Measurements from ENCODE around the gene KDM2A.

KDM2A gene

DNA sequence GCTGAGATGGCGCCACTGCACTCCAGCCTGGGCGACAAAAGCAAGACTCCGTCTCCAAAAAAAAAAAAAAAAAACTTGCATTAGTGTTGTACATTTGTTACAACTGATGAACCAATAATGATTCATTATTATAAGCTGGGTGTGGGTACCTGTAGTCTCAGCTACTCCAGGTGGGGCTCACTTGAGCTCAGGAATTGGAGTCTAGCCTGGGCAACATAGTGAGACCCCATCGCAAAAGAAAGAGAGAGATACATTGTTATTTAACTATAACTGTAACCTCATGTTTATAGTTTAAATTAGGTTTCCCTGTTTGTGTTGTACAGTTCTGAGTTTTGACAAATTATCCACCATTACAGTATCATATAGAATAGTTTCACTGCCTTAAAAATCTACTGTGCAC, 38.6 kb downstream of the KDM2A start:
- TF ChIP-seq, protein P1, sequence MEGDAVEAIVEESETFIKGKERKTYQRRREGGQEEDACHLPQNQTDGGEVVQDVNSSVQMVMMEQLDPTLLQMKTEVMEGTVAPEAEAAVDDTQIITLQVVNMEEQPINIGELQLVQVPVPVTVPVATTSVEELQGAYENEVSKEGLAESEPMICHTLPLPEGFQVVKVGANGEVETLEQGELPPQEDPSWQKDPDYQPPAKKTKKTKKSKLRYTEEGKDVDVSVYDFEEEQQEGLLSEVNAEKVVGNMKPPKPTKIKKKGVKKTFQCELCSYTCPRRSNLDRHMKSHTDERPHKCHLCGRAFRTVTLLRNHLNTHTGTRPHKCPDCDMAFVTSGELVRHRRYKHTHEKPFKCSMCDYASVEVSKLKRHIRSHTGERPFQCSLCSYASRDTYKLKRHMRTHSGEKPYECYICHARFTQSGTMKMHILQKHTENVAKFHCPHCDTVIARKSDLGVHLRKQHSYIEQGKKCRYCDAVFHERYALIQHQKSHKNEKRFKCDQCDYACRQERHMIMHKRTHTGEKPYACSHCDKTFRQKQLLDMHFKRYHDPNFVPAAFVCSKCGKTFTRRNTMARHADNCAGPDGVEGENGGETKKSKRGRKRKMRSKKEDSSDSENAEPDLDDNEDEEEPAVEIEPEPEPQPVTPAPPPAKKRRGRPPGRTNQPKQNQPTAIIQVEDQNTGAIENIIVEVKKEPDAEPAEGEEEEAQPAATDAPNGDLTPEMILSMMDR (IDR thresholded peaks at IDR 0.05; ENCODE audit: insufficient read depth, low read depth, low read length, missing control alignments) = no peak
- DNase-seq (ENCODE audit: low read depth) = peak; percentile 14
- H3K4me3 ChIP-seq (ENCODE audit: low read length) = no peak overlapping the region

DNA sequence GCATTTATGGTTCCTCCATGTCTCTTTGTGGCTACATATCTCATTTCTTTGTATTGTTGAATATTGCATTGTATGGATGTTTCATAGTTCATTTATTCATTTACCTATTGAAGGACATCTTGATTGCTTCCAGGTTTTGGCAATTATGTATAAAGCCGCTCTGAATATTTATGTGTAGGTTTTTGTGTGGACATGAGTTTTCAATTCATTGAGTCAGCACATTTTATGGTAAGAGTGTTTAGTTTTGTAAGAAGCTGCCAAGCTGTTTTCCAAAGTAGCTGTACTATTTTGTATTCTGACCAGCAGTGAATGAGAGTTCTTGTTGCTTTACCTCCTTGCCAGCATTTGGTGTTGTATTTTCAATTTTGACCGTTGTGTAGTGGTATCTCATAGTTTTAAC, 39.2 kb downstream of the KDM2A start:
- no peak for DNase-seq (ENCODE audit: low read depth)
- no peak overlapping the region for H3K4me3 ChIP-seq (ENCODE audit: low read length)
- TF ChIP-seq, protein P1 (IDR thresholded peaks at IDR 0.05; ENCODE audit: insufficient read depth, low read depth, low read length, missing control alignments) = no peak

DNA sequence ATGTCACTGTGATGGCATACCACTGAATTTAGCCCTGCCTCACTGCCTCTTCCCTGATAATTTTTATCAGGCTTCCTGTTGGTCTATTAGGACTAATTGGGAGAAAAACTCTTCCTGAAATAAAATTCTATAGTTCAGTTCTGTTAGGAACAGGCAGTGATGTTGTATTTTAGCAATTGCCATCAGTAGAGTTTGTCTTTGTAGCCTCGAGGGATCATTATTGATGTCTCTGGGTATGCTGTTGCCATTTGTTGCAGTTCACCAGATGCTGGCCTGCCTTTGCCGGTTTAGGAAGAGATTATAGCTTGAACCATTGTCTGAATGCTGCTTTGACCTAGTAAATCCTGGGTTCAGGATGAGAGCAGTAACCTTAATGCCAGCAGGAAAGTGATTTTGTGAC, 41.0 kb downstream of the KDM2A start:
- no peak overlapping the region for H3K4me3 ChIP-seq (ENCODE audit: low read length)
- TF ChIP-seq, protein P1 (IDR thresholded peaks at IDR 0.05; ENCODE audit: insufficient read depth, low read depth, low read length, missing control alignments) = no peak

DNA sequence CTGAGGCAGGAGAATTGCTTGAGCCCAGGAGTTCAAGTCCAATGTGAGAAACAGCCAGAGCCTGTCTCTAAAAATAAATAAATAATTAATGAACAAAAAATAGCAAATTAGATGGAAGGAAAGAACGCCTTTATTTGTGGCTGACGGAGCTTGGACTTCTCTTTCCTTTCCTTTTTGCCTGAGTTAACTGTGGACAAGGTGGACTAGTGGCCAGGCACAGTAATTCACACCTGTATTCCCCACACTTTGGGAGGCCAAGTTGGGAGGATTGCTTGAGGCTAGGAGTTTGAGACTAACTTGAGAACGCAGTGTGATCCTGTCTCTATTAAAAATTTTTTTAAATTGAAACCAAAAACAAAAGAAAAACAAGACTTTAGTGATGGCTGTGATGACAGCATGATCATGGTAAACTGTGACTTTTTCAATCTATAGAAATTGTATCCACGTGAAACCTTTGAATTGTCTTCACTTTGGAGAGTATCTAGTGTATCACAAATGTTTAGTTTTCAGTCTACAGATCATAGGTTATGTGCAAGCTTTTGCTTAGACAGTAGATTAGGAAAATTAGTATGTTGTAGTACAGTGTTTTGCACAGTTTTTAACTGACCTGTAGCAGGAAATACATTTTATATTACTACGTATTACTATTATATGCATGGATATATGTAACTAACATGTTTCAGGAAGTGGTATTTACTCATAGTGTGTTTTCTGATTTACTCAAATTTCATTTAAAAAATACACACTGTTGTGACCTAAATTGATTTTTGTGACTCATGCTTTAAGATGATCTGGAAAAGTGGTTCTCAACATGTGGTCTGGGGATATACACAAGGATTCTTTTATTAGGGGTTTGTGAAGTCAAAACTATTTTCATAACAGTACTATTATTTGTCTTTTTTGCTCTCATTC, 42.1 kb downstream of the KDM2A start:
- H3K4me3 ChIP-seq (ENCODE audit: low read length) = no peak overlapping the region
- TF ChIP-seq, protein P1 (IDR thresholded peaks at IDR 0.05; ENCODE audit: insufficient read depth, low read depth, low read length, missing control alignments) = no peak
- no peak for DNase-seq (ENCODE audit: low read depth)

More for the DNA sequence above, 41.0 kb downstream of the KDM2A start:
- DNase-seq (ENCODE audit: low read depth) = no peak

DNA sequence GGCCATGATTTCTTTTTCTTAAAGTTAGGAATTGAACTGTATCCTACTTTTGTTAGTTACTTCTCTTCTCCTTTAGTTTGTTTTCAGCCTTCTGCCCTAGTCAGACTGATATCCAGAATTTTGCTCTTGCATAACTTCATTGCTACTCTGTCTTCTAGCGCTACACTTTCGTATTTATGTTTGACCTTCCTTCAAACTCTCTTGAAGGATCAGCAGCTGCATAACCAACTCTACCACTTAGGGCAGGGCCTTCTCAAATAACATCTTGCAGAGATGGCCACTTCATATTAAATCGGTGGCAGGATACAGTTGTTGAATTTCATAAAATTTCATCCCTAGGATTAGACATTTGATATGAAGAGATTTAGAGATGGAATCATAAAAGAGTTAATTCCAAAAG, 43.9 kb downstream of the KDM2A start:
- H3K4me3 ChIP-seq (ENCODE audit: low read length) = no peak overlapping the region
- TF ChIP-seq, protein P1 (IDR thresholded peaks at IDR 0.05; ENCODE audit: insufficient read depth, low read depth, low read length, missing control alignments) = no peak
- no peak for DNase-seq (ENCODE audit: low read depth)

DNA sequence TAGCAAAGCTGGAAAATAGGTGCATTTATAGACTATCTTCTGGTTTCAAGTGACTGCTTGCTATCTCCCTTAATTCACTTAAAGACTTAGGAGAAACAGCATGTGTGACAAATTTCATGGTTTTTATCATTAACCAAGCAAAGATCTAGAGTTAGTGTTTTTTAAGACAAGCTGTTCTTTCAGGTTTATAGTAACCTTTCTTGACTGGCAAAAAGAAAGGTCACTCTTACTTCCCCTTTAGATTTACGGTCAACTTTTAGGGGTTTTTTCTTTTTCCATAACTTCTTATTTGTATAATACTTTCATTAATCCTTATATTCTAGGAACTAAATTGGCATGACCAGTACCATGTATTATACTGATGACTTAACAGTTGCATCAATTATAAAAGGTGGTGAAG, 46.6 kb downstream of the KDM2A start:
- TF ChIP-seq, protein P1 (IDR thresholded peaks at IDR 0.05; ENCODE audit: insufficient read depth, low read depth, low read length, missing control alignments) = no peak
- H3K4me3 ChIP-seq (ENCODE audit: low read length) = no peak overlapping the region
- no peak for DNase-seq (ENCODE audit: low read depth)

DNA sequence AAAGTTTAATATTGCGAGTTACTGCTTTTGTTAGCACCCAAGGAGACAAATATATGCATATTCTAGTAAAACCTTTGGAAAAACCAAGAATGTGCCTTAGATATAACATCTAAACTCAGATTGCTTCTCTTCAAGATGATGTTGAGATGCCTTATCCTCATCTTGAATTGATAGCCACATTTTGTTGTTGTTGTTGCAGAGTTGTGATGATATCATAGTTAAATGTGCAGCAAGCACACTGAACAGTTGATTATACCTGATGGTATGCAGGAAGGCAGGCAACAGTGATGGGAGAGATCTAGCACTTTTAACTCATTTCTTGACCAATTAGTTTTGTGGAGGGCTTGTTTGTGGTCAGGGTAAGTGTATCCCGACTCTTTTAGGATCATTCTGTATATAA, 48.0 kb downstream of the KDM2A start:
- DNase-seq (ENCODE audit: low read depth) = peak; percentile 27
- no peak overlapping the region for H3K4me3 ChIP-seq (ENCODE audit: low read length)
- TF ChIP-seq, protein P1 (IDR thresholded peaks at IDR 0.05; ENCODE audit: insufficient read depth, low read depth, low read length, missing control alignments) = no peak
